HCT116 (cell line): Measurements from ENCODE around the gene CREB1. TPM values are rescaled to one million over a fixed set of nuclear protein-coding genes. Genes with fewer than 3 reads are reported as not detected.

Source experiments
- ATAC-seq: fragments of 200-7000 bp; cut with Tn5 transposase; 2 replicates; pipeline ENCODE4 v1.9.1; 2020; ENCODE audit warnings: mild to moderate bottlenecking, moderate library complexity
- BruUV-seq: library from RNA; stranded (reverse); fragments of 400-500 nt; replicated peaks from 2 replicates; lab custom pipeline; 2021; lab: Mats Ljungman, UMichigan
- CTCF ChIA-PET: fragments of 300-600 bp; sonication (Branson Sonifier 250); formaldehyde crosslinking; loops from one replicate; lab custom pipeline; 2021; ENCODE audit warnings: antibody characterized with exemption; lab: Charles Lee
- POLR2A ChIA-PET: fragments of 300-600, 350-600 bp; sonication (Branson Sonifier 250); formaldehyde crosslinking; loops from one replicate; lab custom pipeline; 2021; ENCODE audit warnings: antibody characterized with exemption; lab: Charles Lee
- RAD21 ChIA-PET, 2 experiments: fragments of 300-600 bp; sonication (Branson Sonifier 250); formaldehyde crosslinking; loops; one replicate each; lab custom pipeline; 2023; ENCODE audit warnings: low total read pairs in 2 of 2; ENCODE audit not compliant: uncharacterized antibody in 2 of 2, unreplicated experiment in 2 of 2, low non-redundant PET in 1 of 2; lab: Charles Lee
- DNase-seq: peaks from one replicate; pipeline ENCODE4 v3.0.0-alpha.2; 2010; ENCODE audit warnings: low read depth, low spot score
- H2AFZ ChIP-seq: fragments of 200-600 bp; shearing (Covaris generic), sonication (generic); 2 replicates; pipeline ENCODE4 v1.6.1; 2017; ENCODE audit warnings: low read depth, mixed run types, mixed read lengths, antibody characterized with exemption, low read length; ENCODE audit not compliant: poor library complexity, severe bottlenecking
- H3K27ac ChIP-seq: 2 replicates; pipeline ENCODE4 v1.5.1; 2012; ENCODE audit warnings: low read depth, low read length
- H3K27me3 ChIP-seq: fragments of 200-600 bp; sonication (generic); 2 replicates; pipeline ENCODE4 v1.6.1; 2016; ENCODE audit warnings: mixed run types, low read length, mixed read lengths; ENCODE audit not compliant: insufficient read depth
- H3K36me3 ChIP-seq, 2 experiments: fragments of 200-500 bp in 1 of 2; fragments of 200-600 bp in 1 of 2; sonication (Bioruptor generic) in 1 of 2; sonication (generic) in 1 of 2; 2 replicates each; pipeline versions ENCODE4 v1.5.1 to v1.6.1; 2014 to 2016; ENCODE audit warnings: low read length in 2 of 2, inconsistent platforms in 1 of 2, mixed read lengths in 1 of 2, mixed run types in 1 of 2; ENCODE audit not compliant: insufficient read depth in 2 of 2, control insufficient read depth in 1 of 2
- H3K4me1 ChIP-seq, 2 experiments: fragments of 200-600 bp in 1 of 2; sonication (generic) in 1 of 2; 2 replicates each; pipeline versions ENCODE4 v1.5.1 to v1.6.1; 2012 to 2017; ENCODE audit warnings: low read length in 2 of 2, inconsistent platforms in 1 of 2, mild to moderate bottlenecking in 1 of 2, mixed read lengths in 1 of 2, mixed run types in 1 of 2, moderate library complexity in 1 of 2; ENCODE audit not compliant: insufficient read depth in 2 of 2, control insufficient read depth in 1 of 2
- H3K4me2 ChIP-seq: fragments of 200-600 bp; sonication (generic); 2 replicates; pipeline ENCODE4 v1.6.1; 2017; ENCODE audit warnings: mixed run types, low read length, mixed read lengths
- H3K4me3 ChIP-seq, 2 experiments: fragments of 200-600 bp in 1 of 2; sonication (generic) in 1 of 2; replicated peaks in 1 of 2; 2 replicates each; pipeline ENCODE4 v1.5.1; 2011 to 2016; ENCODE audit warnings: low read length in 2 of 2, control low read depth in 1 of 2, low read depth in 1 of 2, mild to moderate bottlenecking in 1 of 2, mixed read lengths in 1 of 2, mixed run types in 1 of 2
- H3K79me2 ChIP-seq: fragments of 200-600 bp; sonication (generic); 2 replicates; pipeline ENCODE4 v1.6.1; 2017; ENCODE audit warnings: mild to moderate bottlenecking, mixed run types, low read length, moderate library complexity, mixed read lengths; ENCODE audit not compliant: insufficient read depth
- H3K9ac ChIP-seq: fragments of 200-600 bp; sonication (generic); 2 replicates; pipeline ENCODE4 v1.6.1; 2016; ENCODE audit warnings: low read length, mixed read lengths
- H3K9me2 ChIP-seq: fragments of 200-600 bp; sonication (generic), shearing (Covaris generic); 2 replicates; pipeline ENCODE4 v1.6.1; 2017; ENCODE audit warnings: mixed run types, mild to moderate bottlenecking, moderate library complexity; ENCODE audit not compliant: insufficient read depth
- H3K9me3 ChIP-seq, 2 experiments: fragments of 200-500 bp in 1 of 2; fragments of 200-600 bp in 1 of 2; sonication (Bioruptor generic) in 1 of 2; sonication (generic) in 1 of 2; 2 replicates each; pipeline ENCODE4 v1.6.1; 2014 to 2017; ENCODE audit warnings: low read length in 2 of 2, mixed read lengths in 2 of 2, inconsistent platforms in 1 of 2, low read depth in 1 of 2, mild to moderate bottlenecking in 1 of 2, mixed run types in 1 of 2, moderate library complexity in 1 of 2; ENCODE audit not compliant: control insufficient read depth in 1 of 2, insufficient read depth in 1 of 2
- H4K20me1 ChIP-seq: fragments of 200-600 bp; sonication (generic), shearing (Covaris generic); 2 replicates; pipeline ENCODE4 v1.6.1; 2017; ENCODE audit warnings: mixed run types, mild to moderate bottlenecking, moderate library complexity; ENCODE audit not compliant: insufficient read depth
- CBX3 ChIP-seq: IDR thresholded peaks from 2 replicates; pipeline ENCODE4 v1.6.1; 2012; ENCODE audit warnings: low read depth
- CEBPB ChIP-seq: IDR thresholded peaks from 2 replicates; pipeline ENCODE4 v1.6.1; 2012; ENCODE audit warnings: low read depth
- ELF1 ChIP-seq: IDR thresholded peaks from 2 replicates; pipeline ENCODE4 v1.6.1; 2012; ENCODE audit warnings: low read depth, borderline replicate concordance
- EZH2phosphoT487 ChIP-seq: fragments of 200-600 bp; IDR thresholded peaks from 2 replicates; pipeline ENCODE4 v1.6.1; 2018; ENCODE audit warnings: antibody characterized with exemption, borderline replicate concordance
- POLR2A ChIP-seq: IDR thresholded peaks from 2 replicates; pipeline ENCODE4 v1.7.0; 2011; ENCODE audit warnings: borderline replicate concordance; ENCODE audit not compliant: insufficient read depth, insufficient read length; ENCODE audit errors: extremely low read depth
- RAD21 ChIP-seq: IDR thresholded peaks from 2 replicates; pipeline ENCODE4 v1.6.1; 2012; ENCODE audit warnings: low read depth, mild to moderate bottlenecking
- SIN3A ChIP-seq: IDR thresholded peaks from 2 replicates; pipeline ENCODE4 v1.6.1; 2012; ENCODE audit warnings: low read depth
- SP1 ChIP-seq: IDR thresholded peaks from 2 replicates; pipeline ENCODE4 v1.6.1; 2012; ENCODE audit warnings: low read depth
- SRF ChIP-seq: IDR thresholded peaks from 2 replicates; pipeline ENCODE4 v1.6.1; 2012; ENCODE audit warnings: low read depth
- YY1 ChIP-seq: IDR thresholded peaks from 2 replicates; pipeline ENCODE4 v1.6.1; 2011; ENCODE audit warnings: low read length, low read depth, moderate library complexity, mild to moderate bottlenecking; ENCODE audit not compliant: insufficient replicate concordance; ENCODE audit errors: extremely low read depth
- ZFX ChIP-seq: fragments of 450-650 bp; IDR thresholded peaks from 2 replicates; pipeline ENCODE4 v1.6.1; 2017
- ZNF274 ChIP-seq: fragments of 200-500 bp; sonication (Bioruptor generic); IDR thresholded peaks from 2 replicates; pipeline ENCODE4 v1.6.1; 2014; ENCODE audit warnings: mild to moderate bottlenecking, low read depth, low read length, inconsistent platforms
- intact Hi-C: fragments of 100-400 bp; cut with micrococcal nuclease; formaldehyde crosslinking; loops from 2 replicates; pipeline ENCODE4 v1.10.0; 2022
- total RNA-seq: library from RNA; stranded (reverse); gene quantifications from one replicate; pipeline ENCODE4 v1.2.1, GENCODE V29; 2021; ENCODE audit not compliant: unreplicated experiment
- TF ChIP-seq, protein P1 (sequence below): IDR thresholded peaks from 2 replicates; pipeline ENCODE4 v1.6.1; 2012
- TF ChIP-seq, protein P2 (sequence below): IDR thresholded peaks from 2 replicates; pipeline ENCODE4 v1.6.1; 2012; ENCODE audit warnings: low read depth
- TF ChIP-seq, protein P3 (sequence below), 3 experiments: fragments of 200-600 bp in 1 of 3; sonication (generic) in 1 of 3; IDR thresholded peaks in 2 of 3; conservative IDR thresholded peaks in 1 of 3; 2 replicates each; pipeline ENCODE4 v1.5.1; 2012 to 2017; ENCODE audit warnings: low read depth in 2 of 3, low read length in 2 of 3, antibody characterized with exemption in 1 of 3, borderline replicate concordance in 1 of 3, control low read depth in 1 of 3, mild to moderate bottlenecking in 1 of 3, mixed read lengths in 1 of 3, mixed run types in 1 of 3, moderate library complexity in 1 of 3; ENCODE audit not compliant: insufficient read depth in 1 of 3
- TF ChIP-seq, protein P4 (sequence below): IDR thresholded peaks from 2 replicates; pipeline ENCODE4 v1.6.1; 2012

CREB1 gene
- total RNA-seq, 1 experiment from 2014 or later = 60.4 TPM

DNA sequence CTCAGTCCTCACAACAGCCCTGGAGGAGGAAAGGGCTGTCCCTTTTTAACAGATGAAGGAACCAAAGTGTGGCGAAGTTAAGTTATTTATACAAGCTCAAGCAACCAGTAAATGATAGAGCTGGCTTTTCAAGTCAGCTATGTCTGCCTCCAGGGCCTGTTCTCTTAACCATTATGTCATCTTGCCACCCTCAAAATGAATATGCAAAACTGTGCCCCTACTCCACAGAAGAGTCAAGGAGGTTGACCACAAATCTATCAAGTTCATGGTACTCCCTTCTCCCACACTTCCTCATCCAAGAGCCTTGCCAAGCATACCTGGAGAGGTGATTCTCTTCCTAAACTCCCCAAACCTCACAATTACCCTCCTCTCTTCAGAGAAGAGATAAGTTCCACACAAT lies 37.3 kb upstream of the CREB1 start:
- Histone ChIP-seq H3K27ac (no peak overlapping the region), H4K20me1 (no peaks in the 10 kb centered on the region), H3K4me2 (no peak overlapping the region), H3K36me3 (no peaks in the 10 kb centered on the region), H3K79me2 (no peaks in the 10 kb centered on the region), H3K27me3 (no peaks in the 10 kb centered on the region), H3K9me3 (no peaks in the 10 kb centered on the region)
- intact Hi-C loops = no loop called here
- DNase-seq = no peak
- TF ChIP-seq ELF1 (no peak), ZNF274 (no peak), SP1 (no peak), RAD21 (no peak), SIN3A (no peak), POLR2A (no peak), EZH2phosphoT487 (no peak), YY1 (no peak), SRF (no peak), CBX3 (no peak), CEBPB (no peak), ZFX (no peak)
- TF ChIP-seq, protein P1, sequence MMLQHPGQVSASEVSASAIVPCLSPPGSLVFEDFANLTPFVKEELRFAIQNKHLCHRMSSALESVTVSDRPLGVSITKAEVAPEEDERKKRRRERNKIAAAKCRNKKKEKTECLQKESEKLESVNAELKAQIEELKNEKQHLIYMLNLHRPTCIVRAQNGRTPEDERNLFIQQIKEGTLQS = no peak
- TF ChIP-seq, protein P2, sequence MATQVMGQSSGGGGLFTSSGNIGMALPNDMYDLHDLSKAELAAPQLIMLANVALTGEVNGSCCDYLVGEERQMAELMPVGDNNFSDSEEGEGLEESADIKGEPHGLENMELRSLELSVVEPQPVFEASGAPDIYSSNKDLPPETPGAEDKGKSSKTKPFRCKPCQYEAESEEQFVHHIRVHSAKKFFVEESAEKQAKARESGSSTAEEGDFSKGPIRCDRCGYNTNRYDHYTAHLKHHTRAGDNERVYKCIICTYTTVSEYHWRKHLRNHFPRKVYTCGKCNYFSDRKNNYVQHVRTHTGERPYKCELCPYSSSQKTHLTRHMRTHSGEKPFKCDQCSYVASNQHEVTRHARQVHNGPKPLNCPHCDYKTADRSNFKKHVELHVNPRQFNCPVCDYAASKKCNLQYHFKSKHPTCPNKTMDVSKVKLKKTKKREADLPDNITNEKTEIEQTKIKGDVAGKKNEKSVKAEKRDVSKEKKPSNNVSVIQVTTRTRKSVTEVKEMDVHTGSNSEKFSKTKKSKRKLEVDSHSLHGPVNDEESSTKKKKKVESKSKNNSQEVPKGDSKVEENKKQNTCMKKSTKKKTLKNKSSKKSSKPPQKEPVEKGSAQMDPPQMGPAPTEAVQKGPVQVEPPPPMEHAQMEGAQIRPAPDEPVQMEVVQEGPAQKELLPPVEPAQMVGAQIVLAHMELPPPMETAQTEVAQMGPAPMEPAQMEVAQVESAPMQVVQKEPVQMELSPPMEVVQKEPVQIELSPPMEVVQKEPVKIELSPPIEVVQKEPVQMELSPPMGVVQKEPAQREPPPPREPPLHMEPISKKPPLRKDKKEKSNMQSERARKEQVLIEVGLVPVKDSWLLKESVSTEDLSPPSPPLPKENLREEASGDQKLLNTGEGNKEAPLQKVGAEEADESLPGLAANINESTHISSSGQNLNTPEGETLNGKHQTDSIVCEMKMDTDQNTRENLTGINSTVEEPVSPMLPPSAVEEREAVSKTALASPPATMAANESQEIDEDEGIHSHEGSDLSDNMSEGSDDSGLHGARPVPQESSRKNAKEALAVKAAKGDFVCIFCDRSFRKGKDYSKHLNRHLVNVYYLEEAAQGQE = no peak
- TF ChIP-seq, protein P3, sequence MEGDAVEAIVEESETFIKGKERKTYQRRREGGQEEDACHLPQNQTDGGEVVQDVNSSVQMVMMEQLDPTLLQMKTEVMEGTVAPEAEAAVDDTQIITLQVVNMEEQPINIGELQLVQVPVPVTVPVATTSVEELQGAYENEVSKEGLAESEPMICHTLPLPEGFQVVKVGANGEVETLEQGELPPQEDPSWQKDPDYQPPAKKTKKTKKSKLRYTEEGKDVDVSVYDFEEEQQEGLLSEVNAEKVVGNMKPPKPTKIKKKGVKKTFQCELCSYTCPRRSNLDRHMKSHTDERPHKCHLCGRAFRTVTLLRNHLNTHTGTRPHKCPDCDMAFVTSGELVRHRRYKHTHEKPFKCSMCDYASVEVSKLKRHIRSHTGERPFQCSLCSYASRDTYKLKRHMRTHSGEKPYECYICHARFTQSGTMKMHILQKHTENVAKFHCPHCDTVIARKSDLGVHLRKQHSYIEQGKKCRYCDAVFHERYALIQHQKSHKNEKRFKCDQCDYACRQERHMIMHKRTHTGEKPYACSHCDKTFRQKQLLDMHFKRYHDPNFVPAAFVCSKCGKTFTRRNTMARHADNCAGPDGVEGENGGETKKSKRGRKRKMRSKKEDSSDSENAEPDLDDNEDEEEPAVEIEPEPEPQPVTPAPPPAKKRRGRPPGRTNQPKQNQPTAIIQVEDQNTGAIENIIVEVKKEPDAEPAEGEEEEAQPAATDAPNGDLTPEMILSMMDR (IDR thresholded peaks at IDR 0.05 in 2 of 3, conservative IDR thresholded peaks at IDR 0.05 in 1 of 3; ENCODE audit: borderline replicate concordance in 1 of 3, insufficient read depth in 1 of 3, low read depth in 2 of 3, low read length in 2 of 3) = no peak
- TF ChIP-seq, protein P4, sequence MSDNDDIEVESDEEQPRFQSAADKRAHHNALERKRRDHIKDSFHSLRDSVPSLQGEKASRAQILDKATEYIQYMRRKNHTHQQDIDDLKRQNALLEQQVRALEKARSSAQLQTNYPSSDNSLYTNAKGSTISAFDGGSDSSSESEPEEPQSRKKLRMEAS = no peak
- TF ChIP-seq, all 23 proteins: peak for 0
- H3K9me2 ChIP-seq = no peaks in the 10 kb centered on the region
- no peak overlapping the region for H3K9ac ChIP-seq
- CTCF ChIA-PET = no interaction called here
- BruUV-seq = no TSS peak
- no peak overlapping the region for H3K4me3 ChIP-seq
- peaks cover 0 to 11% of the 10 kb centered on the region in 2 experiments; a peak in 2 of 4 replicates for H3K4me1 ChIP-seq
- H2AFZ ChIP-seq = no peak overlapping the region
- RAD21 ChIA-PET = no interaction called here
- POLR2A ChIA-PET = no interaction called here
- ATAC-seq = no peak
